Mesothelial cell of epicardium (in vitro differentiated cells): Measurements from ENCODE around the gene CGB3. TPM values are rescaled to one million over a fixed set of nuclear protein-coding genes. Genes with fewer than 3 reads are reported as not detected.

Source experiments
- DNase-seq, 2 experiments: peaks; one replicate each; pipeline ENCODE4 v3.0.0; 2021; ENCODE audit warnings: low spot score in 2 of 2; ENCODE audit not compliant: unreplicated experiment in 2 of 2
- H3K27ac Mint-ChIP-seq: 2 replicates; pipeline ENCODE4 v1.8.0; 2021; ENCODE audit warnings: mixed read lengths
- H3K27me3 Mint-ChIP-seq: 2 replicates; pipeline ENCODE4 v1.8.0; 2021; ENCODE audit warnings: low read depth, mixed read lengths
- H3K36me3 Mint-ChIP-seq: 2 replicates; pipeline ENCODE4 v1.8.0; 2021; ENCODE audit warnings: mixed read lengths
- H3K4me1 Mint-ChIP-seq: 2 replicates; pipeline ENCODE4 v1.8.0; 2021; ENCODE audit warnings: mixed read lengths
- H3K4me3 Mint-ChIP-seq: 2 replicates; pipeline ENCODE4 v1.8.0; 2021; ENCODE audit warnings: mild to moderate bottlenecking, moderate library complexity, mixed read lengths
- H3K9me3 Mint-ChIP-seq: 2 replicates; pipeline ENCODE4 v1.8.0; 2021; ENCODE audit warnings: mixed read lengths
- CTCF ChIP-seq: fragments of 200-600 bp; sonication (generic); IDR thresholded peaks from one replicate; pipeline ENCODE4 v1.5.0; 2021; ENCODE audit warnings: antibody characterized with exemption; ENCODE audit not compliant: unreplicated experiment
- microRNA-seq: library from miRNA; unstranded; fragments of <30 nt; microRNA quantifications from one replicate; pipeline ENCODE4 v1.2.0, GENCODE V29; 2021; ENCODE audit warnings: inconsistent platforms, mixed read lengths
- total RNA-seq: library from RNA; stranded (reverse); gene quantifications from 3 replicates; pipeline ENCODE4 v1.2.1, GENCODE V29; 2021

The CGB3 gene
- total RNA-seq, 1 donor from 2014 or later: not detected

- peaks cover 26% of the 10 kb centered on the region for H3K36me3 Mint-ChIP-seq
- no peaks in the 10 kb centered on the region for H3K4me1 Mint-ChIP-seq
- no peak for TF ChIP-seq CTCF
- no peak overlapping the region for H3K4me3 Mint-ChIP-seq
- no peaks in the 10 kb centered on the region for H3K9me3 Mint-ChIP-seq
- no peak overlapping the region for H3K27ac Mint-ChIP-seq
- no peak for DNase-seq
- no peaks in the 10 kb centered on the region for H3K27me3 Mint-ChIP-seq
These were observed 47.9 kb downstream of the CGB3 start for GRCh38 chr19:48975947-48976847.

Small RNAs within 50 kb of the gene (microRNA-seq; reads per million reads assigned to microRNA genes)
- not detected for gene MIR6798

Other genes starting within 250 kb of the CGB3 start
- gene BCAT2, start 213.3 kb downstream of the CGB3 start, total RNA-seq: 45.3 to 47.3 TPM (median 45.7 TPM) in 3 replicates
- 22.9 to 29.6 TPM (median 27.1 TPM) in 3 replicates for gene HSD17B14, start 187.8 kb downstream of the CGB3 start, total RNA-seq
- 25.7 to 28.6 TPM (median 26.9 TPM) in 3 replicates for gene PLEKHA4, start 155.7 kb downstream of the CGB3 start, total RNA-seq
- 158 to 170 TPM (median 158 TPM) in 3 replicates for gene PPP1R15A, start 151.9 kb downstream of the CGB3 start, total RNA-seq
- 0.38 to 1.4 TPM (median 0.84 TPM) in 3 replicates for gene TULP2, start 125.6 kb downstream of the CGB3 start, total RNA-seq
- 152 to 159 TPM (median 159 TPM) in 3 replicates for gene NUCB1, start 124.0 kb downstream of the CGB3 start, total RNA-seq
- gene DHDH, start 90.6 kb downstream of the CGB3 start, total RNA-seq: 2.3 to 3.5 TPM (median 3.2 TPM) in 3 replicates
- 119 to 129 TPM (median 119 TPM) in 3 replicates for gene BAX, start 69.5 kb downstream of the CGB3 start, total RNA-seq
- gene FTL, start 59.0 kb downstream of the CGB3 start, total RNA-seq: 1,022 to 1,078 TPM (median 1,064 TPM) in 3 replicates
- gene GYS1, start 31.0 kb downstream of the CGB3 start, total RNA-seq: 53.6 to 60.5 TPM (median 58.8 TPM) in 3 replicates
- gene RUVBL2, start 30.4 kb downstream of the CGB3 start, total RNA-seq: 62.2 to 67.5 TPM (median 64.2 TPM) in 3 replicates
- not detected in 3 replicates for gene LHB, start 7.2 kb downstream of the CGB3 start, total RNA-seq
- 0.71 to 4.7 TPM (median 1.2 TPM) in 3 replicates for gene CGB2, start 7.6 kb upstream of the CGB3 start, total RNA-seq
- 2.2 TPM in 1 of 3 replicates, not detected in the others for gene CGB1, start 12.6 kb upstream of the CGB3 start, total RNA-seq
- 3.7 to 5.7 TPM (median 5.7 TPM) in 3 replicates for gene CGB5, start 19.5 kb upstream of the CGB3 start, total RNA-seq
- gene CGB8, start 24.8 kb upstream of the CGB3 start, total RNA-seq: 0.29 to 0.31 TPM in 2 of 3 replicates, not detected in the other
- 23.1 to 26.5 TPM (median 25.5 TPM) in 3 replicates for gene CGB7, start 33.4 kb upstream of the CGB3 start, total RNA-seq
- 48.5 to 50.8 TPM (median 49.6 TPM) in 3 replicates for gene NTF4, start 40.5 kb upstream of the CGB3 start, total RNA-seq
- gene KCNA7, start 48.4 kb upstream of the CGB3 start, total RNA-seq: 0.07 TPM in 1 of 3 replicates, not detected in the others
- 393 to 413 TPM (median 403 TPM) in 3 replicates for gene SNRNP70, start 61.1 kb upstream of the CGB3 start, total RNA-seq
- gene LIN7B, start 90.0 kb upstream of the CGB3 start, total RNA-seq: 9.6 to 12.8 TPM (median 9.8 TPM) in 3 replicates
- 0.94 to 1.6 TPM (median 0.97 TPM) in 3 replicates for gene C19orf73, start 94.8 kb upstream of the CGB3 start, total RNA-seq
- 9.9 to 11.9 TPM (median 11.6 TPM) in 3 replicates for gene PPFIA3, start 95.2 kb upstream of the CGB3 start, total RNA-seq
- 13.6 to 17.6 TPM (median 14.7 TPM) in 3 replicates for gene HRC, start 131.1 kb upstream of the CGB3 start, total RNA-seq
- 45.9 to 58.5 TPM (median 53.5 TPM) in 3 replicates for gene TRPM4, start 133.5 kb upstream of the CGB3 start, total RNA-seq